Measurements from ENCODE around the gene KCNE3.

Gene KCNE3

DNA sequence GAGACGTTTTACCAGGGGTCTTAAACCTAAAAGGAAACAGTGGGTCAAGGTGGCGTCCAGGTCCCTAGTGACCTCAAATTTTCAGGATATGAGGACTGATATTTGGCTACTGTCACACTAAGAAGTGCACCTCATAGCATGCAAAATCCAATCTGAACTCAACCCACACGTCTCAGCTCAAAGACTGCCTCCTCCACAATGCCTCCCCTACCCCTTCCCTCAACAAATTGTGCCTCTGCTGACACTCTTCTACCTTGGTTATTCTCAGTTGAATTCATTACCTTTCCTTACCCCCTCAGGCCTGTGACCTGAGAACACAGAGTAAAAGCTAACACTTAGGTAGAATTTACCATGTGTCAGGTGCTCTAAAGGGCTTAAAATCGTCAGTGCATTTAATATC lies 38.6 kb upstream of the KCNE3 start:
- peaks cover 10% of the 10 kb centered on the region for H3K9me3 ChIP-seq (ENCODE audit: insufficient read depth, low read length)
- H3K4me3 ChIP-seq (ENCODE audit: insufficient read depth, low read length, poor library complexity, severe bottlenecking): no peak overlapping the region
- H3K4me2 ChIP-seq (ENCODE audit: low read depth, low read length, poor library complexity, severe bottlenecking): no peak overlapping the region
- H3F3A ChIP-seq (ENCODE audit: insufficient read depth): no peaks in the 10 kb centered on the region
- no peak overlapping the region for H3K9ac ChIP-seq (ENCODE audit: low read length)
- H3K79me2 ChIP-seq (ENCODE audit: insufficient read depth, low read length): no peaks in the 10 kb centered on the region
- no peak overlapping the region for H3K27ac ChIP-seq (ENCODE audit: low read depth, low read length)
- no peak for TF ChIP-seq EZH2phosphoT487 (conservative IDR thresholded peaks at IDR 0.05; ENCODE audit: low read length)
- TF ChIP-seq, protein P1, sequence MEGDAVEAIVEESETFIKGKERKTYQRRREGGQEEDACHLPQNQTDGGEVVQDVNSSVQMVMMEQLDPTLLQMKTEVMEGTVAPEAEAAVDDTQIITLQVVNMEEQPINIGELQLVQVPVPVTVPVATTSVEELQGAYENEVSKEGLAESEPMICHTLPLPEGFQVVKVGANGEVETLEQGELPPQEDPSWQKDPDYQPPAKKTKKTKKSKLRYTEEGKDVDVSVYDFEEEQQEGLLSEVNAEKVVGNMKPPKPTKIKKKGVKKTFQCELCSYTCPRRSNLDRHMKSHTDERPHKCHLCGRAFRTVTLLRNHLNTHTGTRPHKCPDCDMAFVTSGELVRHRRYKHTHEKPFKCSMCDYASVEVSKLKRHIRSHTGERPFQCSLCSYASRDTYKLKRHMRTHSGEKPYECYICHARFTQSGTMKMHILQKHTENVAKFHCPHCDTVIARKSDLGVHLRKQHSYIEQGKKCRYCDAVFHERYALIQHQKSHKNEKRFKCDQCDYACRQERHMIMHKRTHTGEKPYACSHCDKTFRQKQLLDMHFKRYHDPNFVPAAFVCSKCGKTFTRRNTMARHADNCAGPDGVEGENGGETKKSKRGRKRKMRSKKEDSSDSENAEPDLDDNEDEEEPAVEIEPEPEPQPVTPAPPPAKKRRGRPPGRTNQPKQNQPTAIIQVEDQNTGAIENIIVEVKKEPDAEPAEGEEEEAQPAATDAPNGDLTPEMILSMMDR (IDR thresholded peaks at IDR 0.05; ENCODE audit: insufficient read depth, low read length, poor library complexity, severe bottlenecking): no peak
- no peak overlapping the region for H2AFZ ChIP-seq (ENCODE audit: low read depth, low read length, severe bottlenecking)
- H3K27me3 ChIP-seq (ENCODE audit: low read length): no peaks in the 10 kb centered on the region
- H3K9me2 ChIP-seq (replicated peaks; ENCODE audit: insufficient read depth, low read length): no peaks in the 10 kb centered on the region
- H4K20me1 ChIP-seq (ENCODE audit: low read depth, low read length): no peaks in the 10 kb centered on the region
- H3K36me3 ChIP-seq (ENCODE audit: low read length): 0 out of 2 replicates have a peak, but pooled peaks cover 4% of the 10 kb centered on the region

DNA sequence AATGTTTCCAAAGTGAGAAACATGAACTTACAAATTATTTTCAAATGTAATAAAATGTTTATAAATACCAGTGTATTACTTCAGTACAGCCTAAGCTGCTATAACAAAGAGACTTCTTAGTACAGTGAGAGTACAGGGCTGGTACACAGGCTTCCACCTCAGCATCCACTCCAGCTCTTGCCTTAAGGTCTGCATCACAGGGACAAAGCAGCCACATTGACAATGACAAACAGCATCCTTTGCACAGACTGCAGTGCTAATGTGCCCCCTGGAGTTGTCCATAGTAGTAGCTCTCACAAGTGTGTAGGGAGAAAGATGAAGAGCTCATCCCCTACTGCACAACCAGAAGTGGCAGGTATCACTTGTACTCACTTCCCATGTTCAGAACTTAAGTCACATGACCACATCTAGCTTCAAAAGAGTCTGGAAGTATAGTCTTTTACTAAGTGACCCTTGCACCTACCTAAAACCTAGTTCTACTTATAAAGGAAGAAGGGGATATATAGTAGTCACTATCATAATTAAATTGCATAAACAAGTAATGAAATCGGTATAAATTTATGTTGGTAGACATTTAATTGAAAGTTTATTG lies 36.8 kb upstream of the KCNE3 start:
- Histone ChIP-seq H3K27me3 (ENCODE audit: low read length) (no peaks in the 10 kb centered on the region), H3K9me2 (replicated peaks; ENCODE audit: insufficient read depth, low read length) (no peaks in the 10 kb centered on the region), H3K9ac (ENCODE audit: low read length) (no peak overlapping the region), H3K79me2 (ENCODE audit: insufficient read depth, low read length) (no peaks in the 10 kb centered on the region), H3K4me3 (ENCODE audit: insufficient read depth, low read length, poor library complexity, severe bottlenecking) (no peak overlapping the region), H3K27ac (ENCODE audit: low read depth, low read length) (no peak overlapping the region), H4K20me1 (ENCODE audit: low read depth, low read length) (no peaks in the 10 kb centered on the region), H2AFZ (ENCODE audit: low read depth, low read length, severe bottlenecking) (no peak overlapping the region), H3K36me3 (ENCODE audit: low read length) (0 out of 2 replicates have a peak, but pooled peaks cover 4% of the 10 kb centered on the region), H3F3A (ENCODE audit: insufficient read depth) (no peaks in the 10 kb centered on the region), H3K4me2 (ENCODE audit: low read depth, low read length, poor library complexity, severe bottlenecking) (no peak overlapping the region), H3K9me3 (ENCODE audit: insufficient read depth, low read length) (peaks cover 10% of the 10 kb centered on the region)
- TF ChIP-seq EZH2phosphoT487 (conservative IDR thresholded peaks at IDR 0.05; ENCODE audit: low read length): no peak
- TF ChIP-seq, protein P1 (IDR thresholded peaks at IDR 0.05; ENCODE audit: insufficient read depth, low read length, poor library complexity, severe bottlenecking): no peak

DNA sequence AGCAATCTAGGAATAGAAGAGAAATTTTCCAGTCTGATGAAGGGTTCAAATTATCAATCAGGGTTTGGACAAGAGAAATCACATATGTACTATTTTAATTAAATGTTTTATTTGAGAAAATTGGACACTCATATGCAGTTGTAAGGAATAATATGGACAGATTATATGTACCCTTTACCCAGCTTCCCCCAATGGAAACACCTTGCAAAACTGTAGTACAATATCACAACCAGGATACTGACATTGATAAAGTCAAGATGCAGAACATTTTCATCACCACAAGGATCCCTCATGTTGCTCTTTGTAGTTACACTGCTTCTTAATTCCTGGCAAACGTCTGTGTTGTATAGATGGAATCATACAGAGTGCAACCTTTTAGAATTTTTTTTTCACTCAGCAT lies 27.6 kb upstream of the KCNE3 start:
- Histone ChIP-seq H3K27ac (ENCODE audit: low read depth, low read length) (no peak overlapping the region), H3K4me2 (ENCODE audit: low read depth, low read length, poor library complexity, severe bottlenecking) (peak overlapping the region; percentile 95), H3K9me3 (ENCODE audit: insufficient read depth, low read length) (no peaks in the 10 kb centered on the region), H4K20me1 (ENCODE audit: low read depth, low read length) (no peaks in the 10 kb centered on the region), H3K9me2 (replicated peaks; ENCODE audit: insufficient read depth, low read length) (no peaks in the 10 kb centered on the region), H3K79me2 (ENCODE audit: insufficient read depth, low read length) (no peaks in the 10 kb centered on the region), H3K36me3 (ENCODE audit: low read length) (no peaks in the 10 kb centered on the region), H2AFZ (ENCODE audit: low read depth, low read length, severe bottlenecking) (no peak overlapping the region), H3F3A (ENCODE audit: insufficient read depth) (no peaks in the 10 kb centered on the region; the same call in 1 of the 2 replicates), H3K27me3 (ENCODE audit: low read length) (no peaks in the 10 kb centered on the region), H3K4me3 (ENCODE audit: insufficient read depth, low read length, poor library complexity, severe bottlenecking) (no peak overlapping the region), H3K9ac (ENCODE audit: low read length) (no peak overlapping the region)
- TF ChIP-seq, protein P1 (IDR thresholded peaks at IDR 0.05; ENCODE audit: insufficient read depth, low read length, poor library complexity, severe bottlenecking): no peak
- TF ChIP-seq EZH2phosphoT487 (conservative IDR thresholded peaks at IDR 0.05; ENCODE audit: low read length): no peak
